ENCODE results near the gene CEP85L. TPM values are rescaled to one million over a fixed set of nuclear protein-coding genes. Genes with fewer than 3 reads are reported as not detected.

Gene CEP85L
- total RNA-seq, 1 experiment from 2014 or later: 0.13 TPM

GRCh38 chr6:118580585-118581419 is 70.6 kb downstream of the CEP85L start:
- peak; percentile 61 for DNase-seq (ENCODE audit: low spot score)

GRCh38 chr6:118579786-118580185 is 71.6 kb downstream of the CEP85L start:
- DNase-seq (ENCODE audit: low spot score): no peak

GRCh38 chr6:118578617-118579016 is 72.8 kb downstream of the CEP85L start:
- no peak for DNase-seq (ENCODE audit: low spot score)

- DNase-seq (ENCODE audit: low spot score): no peak
Observed at GRCh38 chr6:118577972-118578371, 73.4 kb downstream of the CEP85L start.

- no peak for DNase-seq (ENCODE audit: low spot score)
Observed at GRCh38 chr6:118574051-118574865, 77.1 kb downstream of the CEP85L start.

- no peak for DNase-seq (ENCODE audit: low spot score)
Observed at GRCh38 chr6:118571121-118571520, 80.3 kb downstream of the CEP85L start.

- DNase-seq (ENCODE audit: low spot score): no peak
Observed at GRCh38 chr6:118569498-118569897, 81.9 kb downstream of the CEP85L start.

GRCh38 chr6:118567974-118568373 is 83.4 kb downstream of the CEP85L start:
- DNase-seq (ENCODE audit: low spot score): no peak

- DNase-seq (ENCODE audit: low spot score): peak; percentile 65
Observed at GRCh38 chr6:118565311-118565960, 86.0 kb downstream of the CEP85L start.

GRCh38 chr6:118562959-118563358 is 88.4 kb downstream of the CEP85L start:
- DNase-seq (ENCODE audit: low spot score): no peak

- DNase-seq (ENCODE audit: low spot score): no peak
Observed at GRCh38 chr6:118562248-118562647, 89.1 kb downstream of the CEP85L start.

- no peak for DNase-seq (ENCODE audit: low spot score)
Observed at GRCh38 chr6:118559659-118560058, 91.7 kb downstream of the CEP85L start.

- DNase-seq (ENCODE audit: low spot score): no peak
Observed at GRCh38 chr6:118558464-118559217, 92.8 kb downstream of the CEP85L start.

- DNase-seq (ENCODE audit: low spot score): no peak
Observed at GRCh38 chr6:118554698-118555097, 96.7 kb downstream of the CEP85L start.

- no peak for DNase-seq (ENCODE audit: low spot score)
Observed at GRCh38 chr6:118553132-118553531, 98.3 kb downstream of the CEP85L start.

GRCh38 chr6:118551063-118552053 is 100.0 kb downstream of the CEP85L start:
- peak; percentile 37 for DNase-seq (ENCODE audit: low spot score)

- DNase-seq (ENCODE audit: low spot score): no peak
Observed at GRCh38 chr6:118548613-118549012, 102.8 kb downstream of the CEP85L start.

GRCh38 chr6:118548136-118548535 is 103.3 kb downstream of the CEP85L start, which contains the start of gene PLN:
Gene PLN (plus strand): TSS chr6:118548296. CDS start chr6:118558922, 10,626 bp downstream.
- no peak for DNase-seq (ENCODE audit: low spot score)

- no peak for DNase-seq (ENCODE audit: low spot score)
Observed at GRCh38 chr6:118546880-118547218, 104.5 kb downstream of the CEP85L start.

All from HT-29 (cell line).